H9 (cell line): Measurements from ENCODE around the gene THTPA. TPM values are rescaled to one million over a fixed set of nuclear protein-coding genes. Genes with fewer than 3 reads are reported as not detected.

Experiments
- DNase-seq: peaks from one replicate; pipeline ENCODE4 v3.0.0-alpha.2; 2017
- H2AFZ ChIP-seq: one replicate; pipeline ENCODE4 v1.6.1; 2013; ENCODE audit warnings: mild to moderate bottlenecking, low read length, control low read depth, moderate library complexity
- H2AK5ac ChIP-seq: 2 replicates; pipeline ENCODE4 v1.6.1; 2013; ENCODE audit warnings: low read length, control low read depth, mixed read lengths; ENCODE audit not compliant: insufficient read length
- H2BK120ac ChIP-seq: one replicate; pipeline ENCODE4 v1.6.1; 2013; ENCODE audit warnings: low read depth, mild to moderate bottlenecking, low read length, control low read depth, inconsistent platforms; ENCODE audit not compliant: poor library complexity, severe bottlenecking
- H2BK12ac ChIP-seq: 2 replicates; pipeline ENCODE4 v1.6.1; 2013; ENCODE audit warnings: low read length, control low read depth, mixed read lengths, low read depth; ENCODE audit not compliant: insufficient read length
- H2BK15ac ChIP-seq: 2 replicates; pipeline ENCODE4 v1.6.1; 2013; ENCODE audit warnings: low read depth, low read length, control low read depth
- H2BK20ac ChIP-seq: one replicate; pipeline ENCODE4 v1.6.1; 2013; ENCODE audit warnings: low read depth, mild to moderate bottlenecking, low read length, control low read depth, inconsistent platforms; ENCODE audit not compliant: poor library complexity, severe bottlenecking
- H2BK5ac ChIP-seq: 2 replicates; pipeline ENCODE4 v1.6.1; 2013; ENCODE audit warnings: low read length, control low read depth, mixed read lengths; ENCODE audit not compliant: insufficient read length
- H3K14ac ChIP-seq: 2 replicates; pipeline ENCODE4 v1.6.1; 2013; ENCODE audit warnings: low read length, control low read depth; ENCODE audit not compliant: insufficient read depth
- H3K18ac ChIP-seq: 2 replicates; pipeline ENCODE4 v1.6.1; 2013; ENCODE audit warnings: low read depth, mild to moderate bottlenecking, mixed read lengths, low read length, control low read depth; ENCODE audit not compliant: insufficient read length
- H3K23ac ChIP-seq: 2 replicates; pipeline ENCODE4 v1.6.1; 2013; ENCODE audit warnings: low read length, control low read depth, mixed read lengths, low read depth; ENCODE audit not compliant: insufficient read length
- H3K23me2 ChIP-seq: 2 replicates; pipeline ENCODE4 v1.6.1; 2013; ENCODE audit warnings: low read depth, mild to moderate bottlenecking, mixed read lengths, low read length, control low read depth; ENCODE audit not compliant: insufficient read length, poor library complexity, severe bottlenecking
- H3K27ac ChIP-seq: 2 replicates; pipeline ENCODE4 v1.5.1; 2013; ENCODE audit warnings: low read length, control low read depth, mixed read lengths, low read depth; ENCODE audit not compliant: insufficient read length
- H3K27me3 ChIP-seq: 2 replicates; pipeline ENCODE4 v1.6.1; 2013; ENCODE audit warnings: low read length, control low read depth, inconsistent platforms; ENCODE audit not compliant: insufficient read depth
- H3K4ac ChIP-seq: 2 replicates; pipeline ENCODE4 v1.6.1; 2013; ENCODE audit warnings: low read depth, mild to moderate bottlenecking, control low read depth, inconsistent platforms, low read length, moderate library complexity
- H3K4me1 ChIP-seq: 2 replicates; pipeline ENCODE4 v1.6.1; 2013; ENCODE audit warnings: low read length, control low read depth, inconsistent platforms; ENCODE audit not compliant: insufficient read depth
- H3K4me2 ChIP-seq: 2 replicates; pipeline ENCODE4 v1.6.1; 2013; ENCODE audit warnings: low read length, control low read depth, mixed read lengths; ENCODE audit not compliant: insufficient read length, insufficient read depth
- H3K56ac ChIP-seq: 2 replicates; pipeline ENCODE4 v1.6.1; 2013; ENCODE audit warnings: low read depth, mild to moderate bottlenecking, mixed read lengths, low read length, control low read depth; ENCODE audit not compliant: insufficient read length
- H3K79me1 ChIP-seq: 2 replicates; pipeline ENCODE4 v1.6.1; 2013; ENCODE audit warnings: low read depth, mild to moderate bottlenecking, moderate library complexity, low read length, control low read depth, inconsistent platforms; ENCODE audit not compliant: insufficient read depth, poor library complexity, severe bottlenecking
- H3K79me2 ChIP-seq: 2 replicates; pipeline ENCODE4 v1.6.1; 2013; ENCODE audit warnings: low read length, control low read depth, inconsistent platforms; ENCODE audit not compliant: insufficient read depth
- H3K9ac ChIP-seq: 2 replicates; pipeline ENCODE4 v1.6.1; 2013; ENCODE audit warnings: low read length, control low read depth, mixed read lengths; ENCODE audit not compliant: insufficient read length; ENCODE audit errors: extremely low read depth
- H3K9me3 ChIP-seq: one replicate; pipeline ENCODE4 v1.6.1; 2013; ENCODE audit warnings: low read depth, low read length, inconsistent platforms; ENCODE audit not compliant: control insufficient read depth
- H3T11ph ChIP-seq: one replicate; pipeline ENCODE4 v1.6.1; 2013; ENCODE audit warnings: mild to moderate bottlenecking, low read length, control low read depth, inconsistent platforms
- H4K20me1 ChIP-seq: one replicate; pipeline ENCODE4 v1.6.1; 2013; ENCODE audit not compliant: control insufficient read depth, insufficient read length, insufficient read depth
- H4K5ac ChIP-seq: 2 replicates; pipeline ENCODE4 v1.6.1; 2013; ENCODE audit warnings: low read depth, mild to moderate bottlenecking, mixed read lengths, low read length, control low read depth; ENCODE audit not compliant: insufficient read length
- H4K8ac ChIP-seq: replicated peaks from 2 replicates; pipeline ENCODE4 v1.6.1; 2013; ENCODE audit warnings: low read length, control low read depth, mixed read lengths, low read depth; ENCODE audit not compliant: insufficient read length
- H4K91ac ChIP-seq: 2 replicates; pipeline ENCODE4 v1.6.1; 2013; ENCODE audit warnings: low read depth, mild to moderate bottlenecking, moderate library complexity, mixed read lengths, low read length, control low read depth; ENCODE audit not compliant: insufficient read length
- H3K27ac Mint-ChIP-seq, 3 experiments: 2 replicates in 2 of 3; 3 replicates in 1 of 3; pipeline ENCODE4 v1.8.0; 2020 to 2021; ENCODE audit warnings: mixed read lengths in 3 of 3, mild to moderate bottlenecking in 1 of 3, moderate library complexity in 1 of 3
- H3K27me3 Mint-ChIP-seq: 2 replicates; pipeline ENCODE4 v1.8.0; 2021; ENCODE audit warnings: low read depth, mild to moderate bottlenecking, moderate library complexity, mixed read lengths
- H3K36me3 Mint-ChIP-seq, 3 experiments: 2 replicates in 2 of 3; 3 replicates in 1 of 3; pipeline ENCODE4 v1.8.0; 2020 to 2021; ENCODE audit warnings: low read depth in 3 of 3, mixed read lengths in 3 of 3; ENCODE audit not compliant: insufficient read depth in 1 of 3
- H3K4me1 Mint-ChIP-seq, 2 experiments: 2 replicates each; pipeline ENCODE4 v1.8.0; 2020; ENCODE audit warnings: mixed read lengths in 2 of 2
- H3K4me3 Mint-ChIP-seq, 2 experiments: 2 replicates in 1 of 2; 3 replicates in 1 of 2; pipeline ENCODE4 v1.8.0; 2020 to 2021; ENCODE audit warnings: mild to moderate bottlenecking in 2 of 2, mixed read lengths in 2 of 2, moderate library complexity in 1 of 2
- H3K9me3 Mint-ChIP-seq, 2 experiments: 2 replicates in 1 of 2; 3 replicates in 1 of 2; pipeline ENCODE4 v1.8.0; 2020; ENCODE audit warnings: mild to moderate bottlenecking in 2 of 2, mixed read lengths in 2 of 2, moderate library complexity in 1 of 2
- CTCF ChIP-seq: fragments of 200-600 bp; sonication (generic); conservative IDR thresholded peaks from 3 replicates; pipeline ENCODE4 v1.8.0; 2021; ENCODE audit warnings: antibody characterized with exemption, mild to moderate bottlenecking
- WGBS: extraction: QIAGEN DNeasy Blood & Tissue Kit; methylation state at CpG from one replicate; pipeline ENCODE4 v1.1.7; 2013; ENCODE audit warnings: missing lambda C conversion rate, low lambda C conversion rate, mixed read lengths; ENCODE audit not compliant: insufficient read length; ENCODE audit errors: extremely low coverage; 5-methylcytosine and 5-hydroxymethylcytosine counted together
- total RNA-seq: library from RNA; stranded (reverse); gene quantifications from 2 replicates; pipeline ENCODE4 v1.2.1, GENCODE V29; 2021

The THTPA gene
- total RNA-seq, 1 experiment from 2014 or later, result 15.6 TPM

GRCh38 chr14:23600806-23601205 is 44.7 kb downstream of the THTPA start:
- Histone ChIP-seq H3K9me3 (no peaks in the 10 kb centered on the region), H3K9ac (no peak overlapping the region), H3K18ac (no peak overlapping the region), H2AK5ac (no peak overlapping the region), H2BK20ac (no peak overlapping the region), H2BK15ac (no peak overlapping the region), H3K23ac (no peak overlapping the region), H3K27me3 (no peaks in the 10 kb centered on the region), H4K8ac (no peak overlapping the region), H3K79me2 (no peaks in the 10 kb centered on the region), H2AFZ (no peak overlapping the region), H3K4me1 (no peaks in the 10 kb centered on the region), H3K4ac (no peak overlapping the region), H2BK5ac (no peak overlapping the region), H3K23me2 (no peaks in the 10 kb centered on the region), H4K5ac (no peak overlapping the region), H3K27ac (no peak overlapping the region), H3K14ac (no peak overlapping the region), H2BK120ac (no peak overlapping the region), H3K79me1 (no peaks in the 10 kb centered on the region), H2BK12ac (no peak overlapping the region), H3T11ph (no peak overlapping the region), H3K56ac (no peak overlapping the region), H3K4me2 (no peak overlapping the region), H4K91ac (no peak overlapping the region), H4K20me1 (no peaks in the 10 kb centered on the region)
- H3K27me3 Mint-ChIP-seq, result peaks cover 2% of the 10 kb centered on the region
- no CpG with 5 or more reads among the region's 1 CpG for WGBS
- no peaks in the 10 kb centered on the region for H3K4me1 Mint-ChIP-seq
- no peak overlapping the region for H3K27ac Mint-ChIP-seq
- DNase-seq, result no peak
- H3K4me3 Mint-ChIP-seq, result no peak overlapping the region
- peaks cover 2 to 26% of the 10 kb centered on the region in 2 experiments; a peak in 2 of 5 replicates for H3K9me3 Mint-ChIP-seq
- TF ChIP-seq CTCF, result no peak
- H3K36me3 Mint-ChIP-seq, result no peaks in the 10 kb centered on the region
